NCI-H446 (cell line): ENCODE results near the gene NR1H2.
"Not testable (repeated sequence)": the region's sequence is repeated elsewhere in the genome, so short reads cannot be mapped to it uniquely, and the experiment has no call there.

Experiments used
- DNase-seq, 2 experiments: peaks; one replicate each; lab custom pipeline; 2025; lab: John Stamatoyannopoulos, UW

The NR1H2 gene

DNA sequence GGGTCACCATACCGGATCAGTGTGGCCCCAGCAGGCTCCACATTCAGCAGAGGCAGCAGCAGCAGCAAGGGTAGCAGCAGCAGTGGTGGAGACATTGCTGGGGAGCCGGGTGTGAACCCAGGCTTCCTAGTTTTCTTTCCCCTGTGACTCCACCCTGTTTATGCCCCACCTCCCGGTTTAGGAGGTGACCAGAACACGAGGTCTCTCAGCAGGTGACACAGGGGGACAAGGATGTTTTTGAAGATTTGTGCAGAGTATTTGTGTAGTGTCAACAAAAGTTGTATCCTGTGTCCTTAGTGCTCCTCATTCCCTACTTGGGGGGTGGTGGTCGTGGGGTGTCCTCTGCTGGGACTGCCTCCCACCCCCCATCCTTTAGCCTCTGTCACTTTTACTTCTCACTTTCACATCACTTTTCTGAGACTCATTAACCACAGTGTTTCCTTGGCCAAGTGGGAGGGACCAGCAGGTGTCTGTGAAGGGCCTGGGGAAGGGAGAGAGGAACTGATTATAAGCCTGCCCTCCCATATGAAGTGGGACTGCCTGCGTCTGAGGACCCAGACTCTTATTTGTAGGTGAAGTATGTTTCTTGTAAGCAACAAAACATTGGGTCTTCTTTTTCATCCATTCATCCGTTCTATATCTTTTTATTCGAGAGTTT lies 31.5 kb upstream of the NR1H2 start:
- no peak for DNase-seq

- not testable (repeated sequence) for DNase-seq
Measured at GRCh38 chr19:50347089-50347581, 29.1 kb upstream of the NR1H2 start.

GRCh38 chr19:50349277-50350057 lies 26.8 kb upstream of the NR1H2 start:
- DNase-seq, result no peak

DNA sequence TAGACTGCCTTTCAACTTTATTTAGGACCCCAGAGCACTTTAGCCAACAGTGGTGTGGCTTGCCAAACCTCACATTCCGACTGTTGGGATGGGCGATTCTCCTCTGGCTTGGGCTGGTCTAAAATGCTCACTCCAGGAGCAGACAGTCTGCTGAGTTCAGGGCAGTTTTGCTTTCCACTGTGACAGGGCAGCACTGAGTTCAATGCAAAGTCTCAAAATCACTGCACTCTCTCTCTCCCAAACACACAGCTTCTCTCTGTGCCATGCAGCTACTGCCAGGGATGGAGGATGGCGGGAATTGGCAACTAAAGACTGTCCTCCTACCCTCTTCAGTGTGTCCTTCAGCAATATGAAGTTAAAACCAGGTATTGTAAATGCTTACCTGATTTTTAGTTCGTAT lies 24.0 kb upstream of the NR1H2 start:
- DNase-seq, result no peak

- DNase-seq, result not testable (repeated sequence)
Measured at GRCh38 chr19:50353487-50353880, 22.8 kb upstream of the NR1H2 start.

DNA sequence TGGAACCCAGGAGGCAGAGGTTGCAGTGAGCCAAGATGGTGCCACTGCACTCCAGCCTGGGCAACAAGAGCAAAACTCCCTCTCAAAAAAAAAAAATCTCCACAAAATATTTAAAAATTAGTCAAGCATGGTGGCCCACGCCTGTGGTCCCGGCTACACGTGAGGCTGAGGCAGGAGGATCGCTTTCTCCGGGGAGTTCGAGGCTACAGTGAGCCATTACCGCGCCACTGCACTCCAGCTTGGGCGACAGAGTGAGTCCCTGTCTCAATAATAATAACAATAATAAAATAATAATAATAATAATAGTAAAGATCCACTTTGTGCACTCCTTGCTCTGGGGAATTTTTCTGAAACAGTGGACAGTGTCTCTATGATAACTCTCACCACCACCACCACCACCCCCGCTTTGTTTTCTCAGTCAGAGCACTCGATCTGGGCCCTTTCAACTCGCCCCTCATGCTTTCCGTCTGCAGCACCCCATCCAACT lies 19.5 kb upstream of the NR1H2 start:
- no peak for DNase-seq

DNA sequence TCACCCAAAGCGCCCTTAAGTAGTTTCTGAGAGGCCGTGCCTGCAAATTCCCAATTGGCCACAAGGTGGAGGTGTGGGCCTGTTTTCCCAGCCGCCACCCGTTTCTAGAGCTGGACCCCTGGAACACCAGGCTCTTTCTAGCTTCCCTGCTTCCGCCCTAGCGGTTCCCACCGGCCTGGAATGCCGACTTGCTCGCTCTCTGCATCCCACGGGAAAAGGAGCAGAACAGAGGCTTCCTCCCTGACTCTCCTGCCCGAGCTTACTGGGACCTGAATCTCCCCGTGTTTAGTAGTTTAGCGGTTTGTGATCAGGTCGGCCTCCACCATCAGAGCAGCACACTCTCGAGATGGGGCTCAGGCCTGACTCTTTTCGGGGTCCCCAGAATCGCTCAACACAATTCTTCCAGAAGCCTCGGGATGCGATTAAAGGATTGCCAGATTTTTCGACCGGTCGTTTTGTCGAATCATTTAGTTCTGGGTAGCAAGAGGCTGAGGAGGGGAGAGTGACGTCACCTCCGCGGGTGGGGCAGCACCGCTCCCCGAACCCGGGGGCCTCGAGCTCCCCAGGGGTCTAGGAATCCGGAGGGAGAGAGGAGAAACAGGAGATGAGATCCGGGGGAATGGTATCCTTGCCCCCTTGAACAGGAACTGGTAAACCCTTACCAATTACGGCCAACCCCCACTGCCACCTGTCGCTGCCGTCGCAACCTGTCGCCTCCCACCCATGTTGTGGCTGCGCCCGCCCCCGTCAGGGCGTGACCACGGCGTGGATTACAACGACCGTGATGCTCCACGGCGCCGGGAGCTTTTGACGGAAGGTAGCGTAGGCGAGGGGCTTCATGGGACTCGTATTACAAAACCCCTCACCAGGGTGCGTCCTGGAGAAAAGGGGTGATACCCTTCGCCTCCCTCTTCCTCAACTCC lies 18.8 kb upstream of the NR1H2 start:
- DNase-seq, result peak; percentile 69 to 83

DNA sequence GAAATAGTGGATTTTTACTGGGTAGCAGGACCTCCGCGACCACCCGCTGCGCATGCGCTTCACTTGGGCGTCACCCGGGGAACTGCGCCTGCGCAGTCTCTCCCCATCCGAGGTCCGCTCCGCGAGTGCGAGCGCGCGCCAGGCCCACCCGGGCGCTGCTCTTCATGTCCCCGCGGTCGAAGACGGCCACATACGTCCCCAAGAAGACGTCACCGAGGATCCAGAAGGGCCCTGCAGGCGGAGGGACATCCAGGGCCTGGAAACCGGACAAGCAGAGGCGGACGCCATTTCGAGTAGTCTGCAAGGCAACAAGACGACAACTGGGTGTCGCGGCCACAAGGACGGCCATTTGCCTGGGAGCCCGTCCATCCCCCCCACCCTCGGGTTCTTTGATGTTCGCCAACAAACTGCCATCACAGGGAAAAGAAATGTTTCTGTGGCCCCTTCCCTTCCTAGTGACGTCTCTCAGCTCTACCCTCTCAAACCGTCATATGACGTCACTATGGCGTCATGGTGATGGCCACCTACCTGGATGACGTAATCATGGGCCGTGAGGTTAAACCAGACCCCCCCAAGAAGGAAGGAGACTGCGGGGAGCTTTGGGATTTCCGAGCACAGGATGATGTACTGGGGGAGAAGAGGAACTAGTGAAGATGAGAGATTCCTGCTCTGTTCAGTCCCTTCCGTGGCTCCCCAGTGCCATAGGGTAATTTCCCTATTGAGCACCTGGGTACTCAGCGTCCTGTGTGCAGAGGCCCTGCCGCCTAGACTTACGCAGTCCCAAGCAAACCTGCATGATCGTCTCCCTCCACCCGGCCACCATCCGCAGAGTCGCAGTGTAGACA lies 17.6 kb upstream of the NR1H2 start:
- peak in 1 of 2 experiments; percentile 84 for DNase-seq

- no peak for DNase-seq
Measured at GRCh38 chr19:50359328-50359818, 16.9 kb upstream of the NR1H2 start.

DNA sequence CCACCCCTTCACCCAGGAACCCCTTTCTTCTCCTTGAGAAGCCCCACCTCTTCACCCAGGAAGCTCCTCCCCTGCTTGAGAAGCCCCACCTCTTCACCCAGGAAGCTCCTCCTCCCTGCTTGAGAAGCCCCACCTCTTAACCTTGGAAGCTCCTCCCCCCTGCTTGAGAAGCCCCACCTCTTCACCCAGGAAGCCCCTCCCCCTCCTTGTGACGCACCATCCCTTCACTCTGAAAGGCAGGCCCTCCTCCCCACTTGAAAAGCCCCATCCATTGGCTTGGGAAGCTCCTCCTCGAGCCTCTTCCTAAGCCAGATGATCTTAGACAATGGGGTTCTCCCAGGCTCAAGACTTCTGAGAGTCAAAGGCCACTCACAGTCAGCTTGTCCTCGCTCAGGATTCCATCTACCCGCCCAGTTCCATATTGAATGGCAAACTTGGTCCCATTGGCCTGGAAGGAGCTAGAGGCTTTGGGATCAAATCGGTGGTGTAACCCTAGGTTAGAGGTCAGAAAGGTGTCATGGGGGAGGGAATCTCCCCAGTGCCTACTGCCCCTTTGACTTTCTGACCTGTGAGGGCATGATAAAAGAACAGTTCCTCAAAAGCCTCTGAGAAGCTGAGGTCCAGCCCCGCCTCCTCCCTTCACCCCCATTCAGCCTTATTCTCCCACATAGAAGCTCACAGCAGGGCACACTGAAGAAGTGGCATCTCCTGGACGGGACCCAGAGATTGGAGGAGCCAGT lies 14.8 kb upstream of the NR1H2 start:
- no peak for DNase-seq

- no peak for DNase-seq
Measured at GRCh38 chr19:50362030-50362412, 14.2 kb upstream of the NR1H2 start.

DNA sequence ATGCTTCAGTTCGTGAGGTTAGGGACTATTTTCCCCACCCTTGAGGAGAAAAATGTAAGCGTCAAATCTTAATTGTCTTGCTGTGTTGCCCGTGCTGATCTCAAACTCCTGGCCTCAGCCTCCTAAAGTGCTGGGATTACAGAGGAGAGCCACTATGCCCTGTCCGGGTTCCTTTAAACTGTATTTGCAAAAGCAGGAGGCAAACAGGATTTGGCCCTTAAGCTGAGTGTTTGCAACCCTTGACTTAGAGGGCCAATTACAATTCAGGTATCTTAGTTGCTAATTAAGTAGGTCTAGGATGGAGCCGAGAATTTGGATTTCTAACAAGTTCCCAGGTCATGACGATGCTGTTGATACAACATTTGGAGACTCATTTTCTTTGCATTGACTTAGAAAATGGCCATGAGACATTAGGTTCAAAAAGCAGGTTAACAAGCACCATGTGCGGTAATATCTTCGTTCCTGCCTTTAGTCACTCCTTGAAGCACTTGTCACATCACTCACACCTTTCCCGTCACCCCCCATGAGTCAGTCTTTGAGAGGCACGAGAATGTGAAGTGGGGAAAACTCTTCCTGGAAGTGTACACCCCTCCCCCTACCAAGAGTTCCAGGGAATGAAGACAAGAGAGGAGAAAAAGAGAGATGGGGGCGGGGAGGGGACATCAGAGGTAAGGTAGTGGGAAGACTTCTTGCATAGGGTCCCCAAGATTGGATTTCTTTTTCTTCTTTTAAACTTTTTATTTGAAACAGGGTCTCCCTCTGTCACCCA lies 13.4 kb upstream of the NR1H2 start:
- no peak for DNase-seq

DNA sequence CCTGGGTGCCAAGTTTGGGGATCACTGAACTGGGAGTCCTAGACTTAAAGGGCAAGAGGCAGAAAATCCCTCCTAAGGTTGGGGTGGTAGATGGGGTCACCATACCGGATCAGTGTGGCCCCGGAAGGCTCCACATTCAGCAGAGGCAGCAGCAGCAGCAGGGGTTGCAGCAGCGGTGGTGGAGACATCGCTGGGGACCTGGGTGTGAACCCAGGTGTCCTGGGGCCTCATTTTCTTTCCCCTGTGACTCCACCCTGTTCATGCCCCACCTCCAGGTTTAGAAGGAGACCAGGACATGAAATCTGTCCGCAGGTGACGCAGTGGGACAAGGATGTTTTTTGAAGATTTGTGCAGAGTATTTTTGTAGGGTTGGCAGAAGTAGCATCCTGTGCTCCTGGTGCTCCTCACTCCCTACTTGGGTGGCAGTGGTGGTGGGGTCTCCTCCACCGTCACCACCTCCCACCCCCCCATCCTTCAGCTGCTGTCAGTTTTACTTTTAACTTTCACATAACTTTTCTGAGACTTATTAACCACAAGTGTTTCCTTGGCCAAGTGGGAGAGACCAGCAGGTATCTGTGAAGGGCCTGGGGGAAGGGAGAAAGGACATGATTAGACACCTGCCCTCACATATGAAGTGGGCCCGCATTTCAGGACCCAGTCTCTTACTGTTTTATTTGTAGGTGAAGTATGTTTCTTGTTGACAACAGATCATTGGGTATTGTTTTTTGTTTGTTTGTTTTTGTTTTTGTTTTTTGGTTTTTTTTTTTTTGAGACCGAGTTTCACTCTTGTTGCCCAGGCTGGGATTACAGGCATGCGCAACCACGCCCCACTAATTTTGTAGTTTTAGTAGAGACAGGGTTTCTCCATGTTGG lies 10.6 kb upstream of the NR1H2 start, which contains the start of gene NAPSA:
Gene NAPSA, minus strand, starts transcription at position 206 of the 873 bp plus-strand sequence. Its CDS starts 18 bp downstream, at position 188.
- DNase-seq, result no peak

- peak; percentile 70 to 88 for DNase-seq
Measured at GRCh38 chr19:50368649-50369570, 7.3 kb upstream of the NR1H2 start.

DNA sequence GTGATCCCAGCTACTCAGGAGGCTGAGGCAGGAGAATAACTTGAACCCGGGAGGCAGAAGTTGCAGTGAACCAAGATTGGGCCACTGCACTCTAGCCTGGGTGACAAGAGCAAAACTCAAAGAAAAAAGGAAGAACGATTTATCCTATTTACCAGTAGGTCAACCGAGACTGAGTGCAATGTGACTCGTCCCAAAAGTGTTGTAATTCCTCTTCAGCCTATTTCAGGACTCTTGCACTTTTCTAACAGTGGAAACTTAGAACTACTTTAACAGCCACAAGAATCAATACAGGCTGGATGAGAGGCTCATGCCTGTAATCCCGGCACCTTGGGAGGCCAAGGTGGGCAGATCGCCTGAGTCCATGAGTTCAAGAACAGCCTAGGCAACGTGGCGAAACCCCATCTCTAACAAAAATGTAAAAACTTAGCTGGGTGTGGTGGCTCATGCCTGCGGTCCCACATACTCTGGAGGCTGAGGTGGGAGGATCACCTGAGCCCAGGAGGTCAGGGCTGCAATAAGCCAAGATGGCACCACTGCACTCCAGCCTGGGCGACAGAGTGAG lies 4.3 kb upstream of the NR1H2 start:
- DNase-seq, result no peak

GRCh38 chr19:50377051-50377461 lies 799 bp downstream of the NR1H2 start:
- peak in 1 of 2 experiments; percentile 81 for DNase-seq

- DNase-seq, result no peak
Measured at GRCh38 chr19:50377517-50377916, 1.3 kb downstream of the NR1H2 start.
